ENCODE results near the gene PDE12.

PDE12 gene, protein sequence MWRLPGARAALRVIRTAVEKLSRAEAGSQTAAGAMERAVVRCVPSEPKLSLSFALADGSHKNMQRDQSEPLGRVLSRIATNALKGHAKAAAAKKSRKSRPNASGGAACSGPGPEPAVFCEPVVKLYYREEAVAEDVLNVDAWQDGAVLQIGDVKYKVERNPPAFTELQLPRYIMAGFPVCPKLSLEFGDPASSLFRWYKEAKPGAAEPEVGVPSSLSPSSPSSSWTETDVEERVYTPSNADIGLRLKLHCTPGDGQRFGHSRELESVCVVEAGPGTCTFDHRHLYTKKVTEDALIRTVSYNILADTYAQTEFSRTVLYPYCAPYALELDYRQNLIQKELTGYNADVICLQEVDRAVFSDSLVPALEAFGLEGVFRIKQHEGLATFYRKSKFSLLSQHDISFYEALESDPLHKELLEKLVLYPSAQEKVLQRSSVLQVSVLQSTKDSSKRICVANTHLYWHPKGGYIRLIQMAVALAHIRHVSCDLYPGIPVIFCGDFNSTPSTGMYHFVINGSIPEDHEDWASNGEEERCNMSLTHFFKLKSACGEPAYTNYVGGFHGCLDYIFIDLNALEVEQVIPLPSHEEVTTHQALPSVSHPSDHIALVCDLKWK

DNA sequence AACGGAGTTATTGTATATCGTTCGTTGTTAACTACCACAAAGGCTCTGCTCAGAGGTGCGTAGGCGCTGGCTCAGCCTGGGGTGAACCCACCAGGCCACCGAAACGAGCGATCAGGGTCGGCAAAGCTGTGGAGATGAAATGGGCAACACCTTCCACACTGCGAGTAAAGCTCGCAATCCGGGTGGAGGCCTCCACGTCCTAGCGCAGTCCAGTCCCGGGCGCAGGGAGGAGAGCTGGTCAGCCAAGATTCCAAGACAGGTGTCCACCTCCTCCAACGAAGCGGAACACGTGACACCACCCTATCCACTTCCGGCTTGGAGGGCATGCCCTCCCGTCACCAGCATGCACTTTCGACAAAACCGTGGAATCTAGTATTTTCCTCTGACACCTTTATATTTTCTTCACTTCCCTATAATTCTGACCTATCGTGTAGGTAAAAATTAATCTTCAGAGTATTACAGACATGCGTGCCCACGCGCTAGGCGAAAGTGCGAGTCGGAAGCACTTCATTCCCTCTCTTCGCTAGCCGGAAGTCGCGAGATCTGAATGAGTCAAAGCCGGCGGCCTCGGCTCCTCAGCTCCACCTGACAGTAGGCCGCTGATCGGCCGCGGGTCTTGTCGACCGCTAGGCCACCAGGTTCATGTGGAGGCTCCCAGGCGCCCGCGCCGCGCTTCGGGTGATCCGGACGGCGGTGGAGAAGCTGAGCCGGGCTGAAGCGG lies at the start of gene PDE12:
TSS of gene PDE12 (plus strand) at position 537 of the 721 bp plus-strand sequence. CDS start at position 643, 106 bp downstream.
- DNase-seq = peak; percentile 96

- DNase-seq = peak; percentile 4
Observed at GRCh38 chr3:57512166-57512565, 43.9 kb upstream of the PDE12 start.

DNA sequence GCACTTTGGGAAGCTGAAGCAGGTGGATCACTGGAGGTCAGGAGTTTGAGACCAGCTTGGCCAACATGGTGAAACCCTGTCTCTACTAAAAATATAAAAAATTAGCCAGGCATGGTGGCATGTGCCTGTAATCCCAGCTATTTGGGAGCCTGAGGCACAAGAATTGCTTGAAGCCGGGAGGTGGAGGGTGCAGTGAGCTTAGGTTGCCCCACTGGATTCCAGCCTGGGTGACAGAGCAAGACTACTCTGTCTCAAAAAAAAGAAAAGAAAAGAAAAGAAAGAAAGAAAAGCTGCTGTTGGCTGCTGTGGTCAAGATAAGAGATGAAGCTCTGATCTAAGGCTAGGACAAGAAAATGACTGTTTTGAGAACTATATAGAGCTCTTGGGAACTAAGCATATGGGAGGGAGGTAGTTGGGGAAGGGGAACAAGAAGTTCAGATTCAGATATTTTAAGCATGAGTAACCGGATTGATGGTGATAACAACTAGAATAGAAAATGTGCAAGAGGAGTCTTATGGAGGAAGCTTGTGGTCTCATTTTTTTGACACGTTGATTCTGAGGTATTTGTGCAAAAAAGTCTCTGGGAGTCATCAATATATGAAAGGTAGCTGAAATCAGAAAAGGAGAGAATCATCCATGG lies 37.7 kb upstream of the PDE12 start:
- no peak for DNase-seq

DNA sequence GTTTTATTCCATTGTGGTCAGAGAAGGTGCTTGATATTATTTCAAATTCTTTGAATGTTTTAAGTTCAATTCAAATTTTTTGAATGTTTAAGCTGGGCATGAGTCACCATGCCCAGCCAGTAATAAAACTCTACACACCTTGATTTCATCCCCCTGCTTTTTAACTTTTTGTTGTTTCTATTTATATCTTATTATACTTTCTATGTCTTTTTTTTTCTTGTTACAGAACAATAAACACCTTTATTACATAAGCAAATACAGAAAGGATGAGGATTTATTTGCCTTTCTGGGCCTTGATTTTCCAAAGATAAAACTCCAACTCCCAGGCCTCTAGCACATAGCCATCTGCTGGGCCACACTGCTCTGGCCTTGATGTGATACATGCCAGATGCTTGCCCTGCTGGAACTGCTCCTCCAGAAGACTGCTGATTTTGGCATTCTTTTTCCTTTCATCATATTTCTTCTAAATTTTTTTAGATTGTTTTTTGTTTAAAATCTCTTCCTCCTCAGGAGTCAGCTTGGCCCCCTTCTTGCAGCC lies 25.9 kb upstream of the PDE12 start:
- DNase-seq = no peak

- no peak for DNase-seq
Observed at GRCh38 chr3:57538465-57538864, 17.6 kb upstream of the PDE12 start.

GRCh38 chr3:57544181-57545125 lies 11.6 kb upstream of the PDE12 start, which contains the start of gene DNAH12:
DNAH12 (minus strand) TSS chr3:57544344; CDS start chr3:57542870, 1,474 bp downstream.
- peak; percentile 93 for DNase-seq

DNA sequence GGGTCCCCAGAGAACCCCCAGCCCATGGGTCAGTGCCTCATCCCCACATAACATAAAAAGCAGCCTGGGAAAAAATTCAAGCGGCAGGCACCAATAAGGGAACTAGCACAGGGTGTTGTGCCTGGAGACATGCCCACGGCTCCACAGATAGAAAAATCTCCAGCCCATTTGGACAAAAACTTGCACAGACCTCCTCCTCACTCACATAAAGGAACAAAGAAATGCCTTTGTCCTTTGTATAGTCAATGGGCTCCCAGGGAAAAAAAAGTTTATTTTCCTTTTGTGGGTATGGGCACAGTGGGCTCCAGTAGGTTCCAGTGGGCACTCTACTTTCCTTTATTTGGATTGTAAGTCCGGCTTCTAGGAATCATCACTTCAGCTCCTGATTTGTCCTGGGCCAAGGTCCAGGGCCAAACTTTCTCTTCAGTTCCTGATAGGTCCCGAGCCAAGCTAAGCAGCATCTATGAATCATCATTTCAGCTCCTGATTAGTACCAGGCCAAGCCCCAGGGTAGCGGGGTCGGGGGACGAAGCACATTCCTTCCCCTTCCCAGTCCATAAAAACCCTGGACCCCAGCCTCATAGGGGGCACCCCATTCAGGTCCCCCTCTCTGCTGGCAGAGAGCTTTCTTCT lies 10.3 kb upstream of the PDE12 start:
- DNase-seq = no peak

DNA sequence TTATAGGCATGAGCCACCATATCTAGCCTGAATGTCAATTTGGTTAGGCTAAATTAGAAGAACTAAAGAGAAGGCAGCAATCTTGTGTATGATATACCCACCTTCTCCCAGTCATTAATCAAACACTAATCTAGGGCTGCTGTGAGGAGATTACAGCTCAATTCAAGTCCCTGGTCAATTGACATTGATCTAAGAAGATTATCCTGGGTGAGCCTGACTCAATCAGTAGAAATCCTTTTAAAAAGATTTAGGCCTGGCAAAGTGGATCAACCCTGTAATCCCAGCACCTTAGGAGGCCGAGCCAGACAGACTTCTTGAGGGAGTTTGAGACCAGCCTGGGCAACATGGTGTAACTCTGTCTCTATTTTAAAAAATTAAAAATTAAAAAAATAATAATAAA lies 9.5 kb upstream of the PDE12 start:
- DNase-seq = no peak

GRCh38 chr3:57555306-57555705 lies 768 bp upstream of the PDE12 start:
- no peak for DNase-seq

- no peak for DNase-seq
Observed at GRCh38 chr3:57556459-57557084, 498 bp downstream of the PDE12 start.

DNA sequence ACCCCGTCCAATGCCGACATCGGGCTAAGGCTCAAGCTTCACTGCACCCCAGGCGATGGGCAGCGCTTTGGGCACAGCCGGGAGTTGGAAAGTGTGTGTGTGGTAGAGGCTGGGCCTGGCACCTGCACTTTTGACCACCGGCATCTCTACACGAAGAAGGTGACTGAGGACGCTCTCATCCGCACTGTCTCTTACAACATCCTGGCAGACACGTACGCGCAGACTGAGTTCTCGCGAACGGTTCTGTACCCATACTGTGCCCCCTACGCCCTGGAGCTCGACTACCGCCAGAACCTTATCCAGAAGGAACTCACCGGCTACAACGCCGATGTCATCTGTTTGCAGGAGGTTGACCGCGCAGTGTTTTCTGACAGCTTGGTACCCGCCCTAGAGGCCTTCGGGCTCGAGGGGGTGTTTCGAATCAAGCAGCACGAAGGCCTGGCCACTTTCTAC lies 1.0 kb downstream of the PDE12 start:
- DNase-seq = peak; percentile 24

DNA sequence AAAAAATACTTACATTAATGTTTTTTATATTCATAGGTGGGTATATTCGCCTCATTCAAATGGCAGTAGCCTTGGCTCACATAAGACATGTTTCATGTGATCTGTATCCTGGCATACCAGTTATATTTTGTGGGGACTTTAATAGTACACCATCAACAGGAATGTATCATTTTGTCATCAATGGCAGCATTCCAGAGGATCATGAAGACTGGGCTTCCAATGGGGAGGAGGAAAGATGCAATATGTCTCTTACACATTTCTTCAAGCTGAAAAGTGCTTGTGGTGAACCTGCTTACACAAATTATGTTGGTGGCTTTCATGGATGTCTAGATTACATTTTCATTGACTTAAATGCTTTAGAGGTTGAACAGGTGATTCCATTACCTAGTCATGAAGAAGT lies 3.5 kb downstream of the PDE12 start:
- DNase-seq = no peak

- no peak for DNase-seq
Observed at GRCh38 chr3:57569859-57570450, 13.9 kb downstream of the PDE12 start.

GRCh38 chr3:57570878-57571277 lies 14.8 kb downstream of the PDE12 start:
- no peak for DNase-seq

DNA sequence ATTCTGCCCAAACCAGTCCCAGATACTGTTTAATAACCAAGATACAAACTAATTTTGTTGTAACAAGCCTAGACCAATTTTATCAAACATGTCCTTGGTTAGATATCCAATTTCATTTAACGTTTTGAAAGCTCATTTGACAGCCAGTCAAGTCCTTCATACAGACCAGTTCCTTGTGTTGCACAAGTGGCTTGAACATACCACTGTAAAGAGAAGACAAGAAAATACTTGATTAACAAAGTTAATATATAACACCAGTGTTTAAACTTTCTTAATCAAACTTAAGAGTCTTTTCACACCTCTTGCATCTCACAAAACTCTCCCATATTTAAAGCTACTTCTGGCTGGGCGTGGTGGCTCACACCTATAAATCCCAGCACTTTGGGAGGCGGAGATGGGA lies 16.0 kb downstream of the PDE12 start:
- DNase-seq = no peak

DNA sequence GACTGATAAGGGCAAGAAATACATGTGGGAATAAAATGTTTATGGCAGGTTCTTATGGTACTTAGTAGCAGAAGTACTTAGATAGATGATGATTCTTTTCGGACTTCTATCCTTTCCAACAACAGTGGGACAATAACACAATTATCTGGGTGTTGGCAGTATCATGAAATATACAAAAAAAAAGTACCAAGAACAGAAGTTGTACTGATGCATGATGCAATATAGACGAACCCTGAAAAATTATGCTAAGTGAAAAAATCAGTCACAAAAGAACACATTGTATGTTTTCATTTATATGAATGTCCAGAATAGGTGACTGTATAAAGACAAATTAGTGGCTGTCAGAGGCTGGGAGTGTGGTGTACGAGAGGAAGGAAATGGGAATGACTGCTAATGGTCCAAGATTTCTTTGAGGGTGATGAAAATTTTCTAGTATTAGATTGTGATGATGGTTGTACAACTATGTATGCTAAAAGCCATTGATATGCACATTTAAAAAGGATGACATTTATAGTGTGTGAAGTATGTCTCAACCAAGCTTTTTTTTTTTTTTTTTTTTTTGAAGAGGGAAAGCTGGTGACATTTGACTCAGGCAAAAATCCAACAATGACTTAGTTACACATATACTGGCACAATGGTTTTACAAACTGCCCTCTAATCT lies 20.0 kb downstream of the PDE12 start:
- no peak for DNase-seq

- no peak for DNase-seq
Observed at GRCh38 chr3:57577801-57578200, 21.7 kb downstream of the PDE12 start.

DNA sequence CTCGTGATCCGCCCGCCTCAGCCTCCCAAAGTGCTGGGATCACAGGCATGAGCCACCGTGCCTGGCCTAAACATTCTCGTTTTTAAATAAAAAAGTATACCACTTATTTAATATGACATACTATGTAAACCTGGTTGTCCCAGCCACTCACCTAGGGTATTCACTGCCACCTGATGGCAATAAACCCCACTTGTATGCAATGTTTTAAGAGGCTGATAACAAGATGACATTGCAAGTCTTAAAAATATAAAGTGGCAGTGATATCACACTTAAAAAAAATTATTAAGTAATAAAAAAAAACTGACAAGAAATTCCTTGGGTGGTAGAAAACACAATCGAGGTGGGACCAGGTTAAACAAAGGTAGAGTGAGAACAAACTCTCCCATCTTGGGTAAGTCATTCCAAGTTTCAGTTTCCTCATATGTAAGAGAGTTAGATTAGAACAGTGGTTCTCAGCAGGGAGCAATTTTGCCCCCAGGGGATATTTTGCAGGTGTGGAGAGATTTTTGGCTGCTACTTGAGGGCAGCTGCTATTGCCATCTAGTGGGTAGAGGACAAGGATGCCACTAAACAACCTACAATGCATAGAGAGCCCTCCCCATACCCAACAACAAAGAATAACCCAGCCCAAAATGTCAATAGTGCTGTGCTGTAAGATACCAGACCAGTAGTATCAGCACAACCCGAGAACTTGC lies 26.5 kb downstream of the PDE12 start:
- no peak for DNase-seq

GRCh38 chr3:57583544-57583943 lies 27.5 kb downstream of the PDE12 start:
- DNase-seq = no peak

All from eye (tissue), 1 donor.